Measurements from ENCODE around the gene CCR5AS.

DNA sequence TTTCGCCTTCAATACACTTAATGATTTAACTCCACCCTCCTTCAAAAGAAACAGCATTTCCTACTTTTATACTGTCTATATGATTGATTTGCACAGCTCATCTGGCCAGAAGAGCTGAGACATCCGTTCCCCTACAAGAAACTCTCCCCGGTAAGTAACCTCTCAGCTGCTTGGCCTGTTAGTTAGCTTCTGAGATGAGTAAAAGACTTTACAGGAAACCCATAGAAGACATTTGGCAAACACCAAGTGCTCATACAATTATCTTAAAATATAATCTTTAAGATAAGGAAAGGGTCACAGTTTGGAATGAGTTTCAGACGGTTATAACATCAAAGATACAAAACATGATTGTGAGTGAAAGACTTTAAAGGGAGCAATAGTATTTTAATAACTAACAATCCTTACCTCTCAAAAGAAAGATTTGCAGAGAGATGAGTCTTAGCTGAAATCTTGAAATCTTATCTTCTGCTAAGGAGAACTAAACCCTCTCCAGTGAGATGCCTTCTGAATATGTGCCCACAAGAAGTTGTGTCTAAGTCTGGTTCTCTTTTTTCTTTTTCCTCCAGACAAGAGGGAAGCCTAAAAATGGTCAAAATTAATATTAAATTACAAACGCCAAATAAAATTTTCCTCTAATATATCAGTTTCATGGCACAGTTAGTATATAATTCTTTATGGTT lies 35.9 kb downstream of the CCR5AS start, which contains the start of gene CCR5:
- TF ChIP-seq EZH2phosphoT487 (IDR thresholded peaks at IDR 0.05; ENCODE audit: low read depth, severe bottlenecking, unreplicated experiment) (no peak), EZH2 (IDR thresholded peaks at IDR 0.05; ENCODE audit: borderline replicate concordance) (no peak)
- TF ChIP-seq, protein P1, sequence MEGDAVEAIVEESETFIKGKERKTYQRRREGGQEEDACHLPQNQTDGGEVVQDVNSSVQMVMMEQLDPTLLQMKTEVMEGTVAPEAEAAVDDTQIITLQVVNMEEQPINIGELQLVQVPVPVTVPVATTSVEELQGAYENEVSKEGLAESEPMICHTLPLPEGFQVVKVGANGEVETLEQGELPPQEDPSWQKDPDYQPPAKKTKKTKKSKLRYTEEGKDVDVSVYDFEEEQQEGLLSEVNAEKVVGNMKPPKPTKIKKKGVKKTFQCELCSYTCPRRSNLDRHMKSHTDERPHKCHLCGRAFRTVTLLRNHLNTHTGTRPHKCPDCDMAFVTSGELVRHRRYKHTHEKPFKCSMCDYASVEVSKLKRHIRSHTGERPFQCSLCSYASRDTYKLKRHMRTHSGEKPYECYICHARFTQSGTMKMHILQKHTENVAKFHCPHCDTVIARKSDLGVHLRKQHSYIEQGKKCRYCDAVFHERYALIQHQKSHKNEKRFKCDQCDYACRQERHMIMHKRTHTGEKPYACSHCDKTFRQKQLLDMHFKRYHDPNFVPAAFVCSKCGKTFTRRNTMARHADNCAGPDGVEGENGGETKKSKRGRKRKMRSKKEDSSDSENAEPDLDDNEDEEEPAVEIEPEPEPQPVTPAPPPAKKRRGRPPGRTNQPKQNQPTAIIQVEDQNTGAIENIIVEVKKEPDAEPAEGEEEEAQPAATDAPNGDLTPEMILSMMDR (IDR thresholded peaks at IDR 0.05; ENCODE audit: poor library complexity), result no peak

Data from hepatocyte (in vitro differentiated cells).